A549 (cell line): ENCODE measurements around the gene WDR70.
"Not testable (repeated sequence)": the region's sequence is repeated elsewhere in the genome, so short reads cannot be mapped to it uniquely, and the experiment has no call there.

ENCODE experiments used
- CBX8 ChIP-seq: fragments of 200-600 bp; sonication (generic); IDR thresholded peaks from 2 replicates; pipeline ENCODE4 v1.6.1; 2016
- CTCF ChIP-seq: fragments of >200 bp; sonication (Bioruptor Twin); formaldehyde crosslinking; IDR thresholded peaks from 3 replicates; pipeline ENCODE4 v1.5.1; 2016
- RAD21 ChIP-seq, 2 experiments: fragments of >200 bp in 1 of 2; sonication (Bioruptor Twin) in 1 of 2; formaldehyde crosslinking in 1 of 2; IDR thresholded peaks in 1 of 2; conservative IDR thresholded peaks in 1 of 2; 2 replicates in 1 of 2; 3 replicates in 1 of 2; pipeline ENCODE4 v1.6.1; 2012 to 2018; ENCODE audit warnings: inconsistent platforms in 1 of 2

GRCh38 chr5:37688925-37689324 lies 309.8 kb downstream of the WDR70 start:
- TF ChIP-seq RAD21 (conservative IDR thresholded peaks at IDR 0.05 in 1 of 2, IDR thresholded peaks at IDR 0.05 in 1 of 2); CTCF; CBX8: not testable (repeated sequence)
